Measurements from ENCODE around the gene TRMT11.

- TF ChIP-seq CTCF (IDR thresholded peaks at IDR 0.05 in 8 of 11, conservative IDR thresholded peaks at IDR 0.05 in 3 of 11) (no peak), POLR2A (IDR thresholded peaks at IDR 0.05) (no peak)
Observed at GRCh38 chr6:125944896-125945295, 41.4 kb upstream of the TRMT11 start.

All from spleen (tissue), 7 donors.